ENCODE data around the gene STK38. TPM values are rescaled to one million over a fixed set of nuclear protein-coding genes. Genes with fewer than 3 reads are reported as not detected.
"Not testable (repeated sequence)": the region's sequence is repeated elsewhere in the genome, so short reads cannot be mapped to it uniquely, and the experiment has no call there.

The STK38 gene
- polyA plus RNA-seq, 2 of the 4 experiments (the other 2 are of a cell fraction), result 30.0 to 30.9 TPM

DNA sequence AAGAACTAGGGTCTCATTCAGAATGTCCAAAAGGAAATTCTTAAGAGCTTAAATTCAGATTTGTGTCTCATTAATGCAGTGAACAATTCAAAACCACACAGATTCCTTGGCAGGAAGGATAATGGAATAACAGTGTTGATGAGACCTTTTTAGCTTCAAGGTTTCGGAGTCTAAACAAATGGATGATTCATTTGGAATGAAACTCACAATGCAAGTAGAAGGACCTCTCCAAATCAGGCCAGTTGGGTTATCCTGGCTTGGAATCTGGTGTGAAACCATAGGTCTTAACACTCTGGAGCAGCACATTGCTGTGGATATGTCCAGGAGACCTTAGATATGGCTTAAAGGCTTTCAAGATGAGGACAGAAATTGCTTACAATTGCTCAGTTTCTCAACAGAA, 59.6 kb downstream of the STK38 start:
- no peaks in the 10 kb centered on the region for H3K9me3 ChIP-seq
- no peak overlapping the region for H3K27ac ChIP-seq
- FAIRE-seq, result no peak
- POLR2A ChIA-PET, result no interaction called here
- 100% methylated on average over 1 of the region's 1 CpG for WGBS (ENCODE audit: missing lambda C conversion rate)
- TF ChIP-seq FOXS1 (CRISPR knock-in tag; IDR thresholded peaks at IDR 0.05), result no peak
- TF ChIP-seq, protein P1, sequence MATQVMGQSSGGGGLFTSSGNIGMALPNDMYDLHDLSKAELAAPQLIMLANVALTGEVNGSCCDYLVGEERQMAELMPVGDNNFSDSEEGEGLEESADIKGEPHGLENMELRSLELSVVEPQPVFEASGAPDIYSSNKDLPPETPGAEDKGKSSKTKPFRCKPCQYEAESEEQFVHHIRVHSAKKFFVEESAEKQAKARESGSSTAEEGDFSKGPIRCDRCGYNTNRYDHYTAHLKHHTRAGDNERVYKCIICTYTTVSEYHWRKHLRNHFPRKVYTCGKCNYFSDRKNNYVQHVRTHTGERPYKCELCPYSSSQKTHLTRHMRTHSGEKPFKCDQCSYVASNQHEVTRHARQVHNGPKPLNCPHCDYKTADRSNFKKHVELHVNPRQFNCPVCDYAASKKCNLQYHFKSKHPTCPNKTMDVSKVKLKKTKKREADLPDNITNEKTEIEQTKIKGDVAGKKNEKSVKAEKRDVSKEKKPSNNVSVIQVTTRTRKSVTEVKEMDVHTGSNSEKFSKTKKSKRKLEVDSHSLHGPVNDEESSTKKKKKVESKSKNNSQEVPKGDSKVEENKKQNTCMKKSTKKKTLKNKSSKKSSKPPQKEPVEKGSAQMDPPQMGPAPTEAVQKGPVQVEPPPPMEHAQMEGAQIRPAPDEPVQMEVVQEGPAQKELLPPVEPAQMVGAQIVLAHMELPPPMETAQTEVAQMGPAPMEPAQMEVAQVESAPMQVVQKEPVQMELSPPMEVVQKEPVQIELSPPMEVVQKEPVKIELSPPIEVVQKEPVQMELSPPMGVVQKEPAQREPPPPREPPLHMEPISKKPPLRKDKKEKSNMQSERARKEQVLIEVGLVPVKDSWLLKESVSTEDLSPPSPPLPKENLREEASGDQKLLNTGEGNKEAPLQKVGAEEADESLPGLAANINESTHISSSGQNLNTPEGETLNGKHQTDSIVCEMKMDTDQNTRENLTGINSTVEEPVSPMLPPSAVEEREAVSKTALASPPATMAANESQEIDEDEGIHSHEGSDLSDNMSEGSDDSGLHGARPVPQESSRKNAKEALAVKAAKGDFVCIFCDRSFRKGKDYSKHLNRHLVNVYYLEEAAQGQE (IDR thresholded peaks at IDR 0.05), result no peak
- no peak for TF ChIP-seq JUN (IDR thresholded peaks at IDR 0.05)
- TF ChIP-seq ESRRA (IDR thresholded peaks at IDR 0.05; ENCODE audit: borderline replicate concordance, low read length), result no peak
- TF ChIP-seq CEBPB (IDR thresholded peaks at IDR 0.05), result no peak
- TF ChIP-seq E2F6 (IDR thresholded peaks at IDR 0.05; ENCODE audit: borderline replicate concordance, low read depth), result no peak
- no peak for TF ChIP-seq FOSL2 (IDR thresholded peaks at IDR 0.05)
- no peak for TF ChIP-seq FOSL2 (CRISPR knock-in tag; IDR thresholded peaks at IDR 0.05)
- TF ChIP-seq, protein P2, sequence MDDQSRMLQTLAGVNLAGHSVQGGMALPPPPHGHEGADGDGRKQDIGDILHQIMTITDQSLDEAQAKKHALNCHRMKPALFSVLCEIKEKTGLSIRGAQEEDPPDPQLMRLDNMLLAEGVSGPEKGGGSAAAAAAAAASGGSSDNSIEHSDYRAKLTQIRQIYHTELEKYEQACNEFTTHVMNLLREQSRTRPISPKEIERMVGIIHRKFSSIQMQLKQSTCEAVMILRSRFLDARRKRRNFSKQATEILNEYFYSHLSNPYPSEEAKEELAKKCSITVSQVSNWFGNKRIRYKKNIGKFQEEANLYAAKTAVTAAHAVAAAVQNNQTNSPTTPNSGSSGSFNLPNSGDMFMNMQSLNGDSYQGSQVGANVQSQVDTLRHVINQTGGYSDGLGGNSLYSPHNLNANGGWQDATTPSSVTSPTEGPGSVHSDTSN (IDR thresholded peaks at IDR 0.05), result no peak
- TF ChIP-seq ZNF302 (CRISPR knock-in tag; IDR thresholded peaks at IDR 0.05), result no peak
- no peak for TF ChIP-seq CBX2 (IDR thresholded peaks at IDR 0.05; ENCODE audit: borderline replicate concordance, low read depth)
- no peak for TF ChIP-seq RFX5 (IDR thresholded peaks at IDR 0.05)
- H3K4me1 ChIP-seq, result 0 out of 3 replicates have a peak, but pooled peaks cover 2% of the 10 kb centered on the region
- H3K4me3 ChIP-seq, result no peak overlapping the region
- no peak for DNase-seq (ENCODE audit: low read depth in 1 of 2, low spot score in 1 of 2)
- CTCF ChIA-PET, result interaction anchor here (0.8 to 1.2 kb wide), 2 partner anchors 9 to 24 kb away, joined by 3 read pairs; no protein-coding TSS in a partner anchor
- H3K4me2 ChIP-seq, result no peak overlapping the region
- ATAC-seq, result no peak

DNA sequence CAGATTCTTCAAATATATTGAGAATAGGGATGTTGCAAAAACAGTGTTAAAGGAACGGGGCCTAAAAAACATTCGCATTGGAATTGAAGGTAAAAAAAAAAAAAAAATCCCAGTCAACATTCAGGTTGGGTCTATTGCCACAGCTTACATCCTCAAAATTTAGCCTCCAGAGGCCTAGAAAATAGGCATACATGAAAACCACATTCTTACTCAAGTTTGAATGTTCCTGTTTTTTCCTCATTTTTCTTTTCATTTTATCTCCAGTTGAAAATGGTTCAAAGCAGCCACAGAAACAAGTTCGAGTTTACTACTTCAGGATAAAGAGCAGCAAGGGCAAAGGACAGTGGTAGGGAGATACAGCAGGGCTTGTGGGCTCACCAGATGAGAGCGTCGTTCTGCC, 62.5 kb downstream of the STK38 start:
- Histone ChIP-seq H3K4me2 (no peak overlapping the region), H3K4me3 (no peak overlapping the region), H3K4me1 (no peaks in the 10 kb centered on the region), H3K27ac (no peak overlapping the region), H3K9me3 (no peaks in the 10 kb centered on the region)
- TF ChIP-seq ZC3H11A (IDR thresholded peaks at IDR 0.05) (no peak), HOXB5 (CRISPR knock-in tag; IDR thresholded peaks at IDR 0.05) (no peak), FOSL2 (IDR thresholded peaks at IDR 0.05) (no peak), FOSL2 (CRISPR knock-in tag; IDR thresholded peaks at IDR 0.05) (no peak), RARB (CRISPR knock-in tag; IDR thresholded peaks at IDR 0.05) (no peak), EHMT2 (IDR thresholded peaks at IDR 0.05; ENCODE audit: low read depth) (no peak), CBX2 (IDR thresholded peaks at IDR 0.05; ENCODE audit: borderline replicate concordance, low read depth) (no peak), CBX8 (IDR thresholded peaks at IDR 0.05) (no peak), HEYL (CRISPR knock-in tag; IDR thresholded peaks at IDR 0.05) (no peak), FOXS1 (CRISPR knock-in tag; IDR thresholded peaks at IDR 0.05) (no peak), TFCP2L1 (CRISPR knock-in tag; IDR thresholded peaks at IDR 0.05) (no peak)
- TF ChIP-seq, protein P1 (IDR thresholded peaks at IDR 0.05), result no peak
- TF ChIP-seq, protein P3, sequence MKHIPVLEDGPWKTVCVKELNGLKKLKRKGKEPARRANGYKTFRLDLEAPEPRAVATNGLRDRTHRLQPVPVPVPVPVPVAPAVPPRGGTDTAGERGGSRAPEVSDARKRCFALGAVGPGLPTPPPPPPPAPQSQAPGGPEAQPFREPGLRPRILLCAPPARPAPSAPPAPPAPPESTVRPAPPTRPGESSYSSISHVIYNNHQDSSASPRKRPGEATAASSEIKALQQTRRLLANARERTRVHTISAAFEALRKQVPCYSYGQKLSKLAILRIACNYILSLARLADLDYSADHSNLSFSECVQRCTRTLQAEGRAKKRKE (CRISPR knock-in tag; IDR thresholded peaks at IDR 0.05; ENCODE audit: low read depth), result no peak
- FAIRE-seq, result no peak
- DNase-seq (ENCODE audit: low read depth in 1 of 2, low spot score in 1 of 2), result no peak
- no peak for ATAC-seq
- CTCF ChIA-PET, result interaction anchor here (0.7 to 1.3 kb wide), 3 partner anchors 25 to 413 kb away, joined by 3 to 8 read pairs (median 3); no protein-coding TSS in a partner anchor
- POLR2A ChIA-PET, result no interaction called here
- 90% methylated on average over 5 of the region's 5 CpGs for WGBS (ENCODE audit: missing lambda C conversion rate)

GRCh38 chr6:36483326-36483725, 64.0 kb downstream of the STK38 start:
- H3K4me2 ChIP-seq; H3K4me1 ChIP-seq; POLR2A ChIA-PET; FAIRE-seq; H3K27ac ChIP-seq; H3K4me3 ChIP-seq; DNase-seq (ENCODE audit: low read depth in 1 of 2, low spot score in 1 of 2); ATAC-seq; H3K9me3 ChIP-seq; CTCF ChIA-PET: not testable (repeated sequence)
- WGBS (ENCODE audit: missing lambda C conversion rate), result 98% methylated on average over 5 of the region's 5 CpGs

Measured in A549 (cell line).